Pons (tissue), 1 donor: ENCODE data around the gene TPK1.
"Not testable (repeated sequence)": the region's sequence is repeated elsewhere in the genome, so short reads cannot be mapped to it uniquely, and the experiment has no call there.

Experiments used
- DNase-seq: peaks from one replicate; pipeline ENCODE4 v3.0.0-alpha.2; 2016; ENCODE audit warnings: low spot score

Gene TPK1

DNA sequence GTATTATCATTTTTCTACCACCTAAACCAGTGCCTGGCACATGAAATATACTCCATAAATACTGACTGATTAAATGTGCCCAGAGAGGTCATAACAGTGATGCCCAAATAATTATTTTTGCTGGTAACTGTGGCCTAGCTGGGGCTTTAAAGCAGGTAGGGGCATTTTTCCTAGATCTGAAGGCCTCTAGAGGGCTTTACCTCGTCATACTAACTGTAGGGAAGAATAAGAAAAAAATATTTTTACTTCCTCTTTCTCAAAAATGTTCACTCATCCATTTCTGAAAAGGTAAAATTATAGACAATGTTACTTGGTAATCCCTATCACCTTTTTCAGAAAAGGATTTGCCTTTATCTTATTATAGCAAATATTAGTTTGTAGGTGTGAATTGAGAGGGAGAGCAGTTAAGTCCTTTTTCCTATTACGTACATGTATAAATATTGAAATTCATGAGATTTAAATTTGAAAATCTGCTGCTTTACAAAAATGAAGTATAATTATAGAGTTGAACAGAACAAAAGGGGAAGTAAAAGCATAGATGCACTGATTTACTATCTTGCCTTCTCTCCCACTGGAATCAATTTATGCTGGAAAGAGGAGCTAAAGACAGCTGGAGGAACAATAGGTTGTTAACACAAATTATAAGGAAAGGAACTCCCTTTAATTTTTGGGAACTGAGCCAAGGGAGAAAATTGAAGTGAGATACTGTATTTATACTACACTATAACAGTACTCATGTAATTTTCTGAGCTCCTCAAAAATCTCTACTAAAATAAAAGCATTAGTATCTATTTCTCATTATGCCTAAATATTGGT is 360.8 kb downstream of the TPK1 start:
- no peak for DNase-seq

DNA sequence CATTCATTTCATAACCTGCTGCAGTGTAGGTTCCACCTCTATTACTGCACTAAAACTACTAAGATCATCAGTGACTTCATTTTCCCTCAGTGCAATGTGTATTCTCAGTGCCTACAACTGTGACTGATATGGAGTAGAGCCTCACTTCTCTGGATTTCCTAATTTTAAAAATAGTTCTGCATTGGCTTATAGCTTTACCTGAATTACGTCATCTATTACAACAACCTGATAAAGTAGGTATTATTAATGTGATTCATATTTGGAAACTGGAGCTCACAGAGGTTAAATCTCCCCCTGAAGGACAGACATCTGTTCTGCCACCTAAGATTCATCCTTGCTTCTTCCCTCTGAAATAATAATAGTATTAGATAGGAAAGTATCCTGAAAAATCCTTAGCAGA is 361.5 kb downstream of the TPK1 start:
- no peak for DNase-seq

GRCh38 chr7:144473908-144474307 is 361.9 kb downstream of the TPK1 start:
- no peak for DNase-seq

GRCh38 chr7:144470078-144470477 is 365.8 kb downstream of the TPK1 start:
- no peak for DNase-seq

- no peak for DNase-seq
These were observed 366.7 kb downstream of the TPK1 start for GRCh38 chr7:144468990-144469732.

DNA sequence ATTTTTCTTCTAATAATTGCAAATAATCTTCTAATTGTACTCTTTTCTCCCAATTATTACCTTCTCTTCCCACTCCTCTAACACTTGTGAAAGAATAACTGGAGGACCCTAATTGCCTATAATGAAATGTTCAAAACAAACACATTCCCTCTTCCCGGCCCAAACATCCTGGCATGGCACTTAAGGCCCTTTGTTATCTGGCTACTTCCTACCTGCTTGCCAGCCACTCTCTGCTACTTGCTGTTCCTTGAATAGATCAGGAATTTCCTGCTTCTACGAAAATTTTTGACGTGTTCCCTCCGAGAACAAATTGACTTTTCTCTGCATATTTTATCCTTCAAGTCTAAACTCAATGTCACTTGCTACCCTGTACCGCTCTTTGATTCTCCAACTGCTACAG is 376.2 kb downstream of the TPK1 start:
- no peak for DNase-seq

GRCh38 chr7:144455040-144455404 is 380.8 kb downstream of the TPK1 start:
- no peak for DNase-seq

DNA sequence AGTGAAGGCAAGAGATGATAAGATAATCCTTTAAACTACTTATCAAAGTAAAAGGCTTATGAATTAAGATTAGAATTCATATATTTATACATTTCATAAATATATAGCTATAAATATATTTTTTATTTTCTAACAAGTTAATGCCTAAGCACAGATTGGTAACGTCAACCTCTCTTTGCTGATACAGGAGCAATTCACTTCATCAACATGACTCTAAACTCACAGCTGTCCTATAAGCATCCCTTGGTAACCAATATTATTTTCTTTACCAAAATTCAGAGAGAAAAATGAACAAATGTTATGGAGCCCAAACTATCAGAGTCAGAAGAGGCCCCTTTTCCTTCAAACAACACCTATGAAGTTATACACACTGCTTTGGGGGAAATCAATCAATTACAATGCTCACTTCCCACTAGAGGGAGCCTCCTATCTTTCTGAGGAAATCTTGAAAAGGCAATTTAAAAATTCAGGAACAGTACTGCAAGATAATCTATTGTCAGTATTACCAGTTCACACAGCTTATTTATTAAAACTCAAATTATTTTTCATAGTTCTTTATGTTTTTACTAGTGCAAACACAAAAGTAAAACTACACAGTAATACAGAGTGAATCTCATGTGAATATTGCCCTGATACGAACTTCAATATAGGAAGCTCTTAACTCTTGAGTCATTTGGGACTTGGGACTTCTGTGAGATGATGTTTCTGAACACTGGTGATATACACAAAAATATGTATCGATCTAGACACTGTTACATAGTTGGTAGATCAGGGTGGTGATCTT is 381.4 kb downstream of the TPK1 start:
- peak; percentile 13 for DNase-seq

DNA sequence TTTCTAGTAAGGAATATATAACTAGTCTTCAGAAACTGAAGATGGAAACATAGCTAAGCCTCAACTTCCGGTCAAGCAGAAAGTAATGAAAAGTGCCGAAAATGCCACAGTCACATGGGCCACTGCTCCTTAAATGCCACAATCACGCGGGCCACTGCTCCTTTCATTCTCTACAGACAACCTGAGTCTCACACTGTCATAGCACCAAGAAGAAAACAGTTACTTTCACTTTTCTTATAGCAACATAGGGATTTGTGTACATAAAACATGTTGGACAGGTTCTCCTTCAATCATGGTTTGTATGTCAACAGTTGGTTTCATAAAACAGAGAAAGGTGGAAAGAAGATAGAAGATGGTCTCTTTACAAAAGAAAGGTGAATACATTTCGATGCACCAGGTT is 383.8 kb downstream of the TPK1 start:
- no peak for DNase-seq

DNA sequence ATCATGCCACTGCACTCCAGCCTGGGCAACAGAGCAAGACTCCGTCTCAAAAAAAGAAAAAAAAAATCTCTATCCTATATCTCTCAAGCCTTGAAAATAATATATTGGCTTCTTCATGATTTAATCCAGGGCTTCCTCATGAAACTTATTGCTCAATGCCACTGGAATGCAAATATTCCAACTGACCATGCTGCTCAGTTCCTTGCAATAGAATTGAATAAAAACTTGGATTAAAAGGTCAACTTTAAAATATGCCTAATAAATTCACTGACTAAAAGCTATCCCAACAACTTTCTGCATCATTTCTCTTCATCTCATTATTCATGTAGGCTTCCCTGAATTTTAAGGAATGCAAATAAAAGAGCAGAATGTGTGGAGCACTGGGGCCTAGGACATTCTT is 390.3 kb downstream of the TPK1 start:
- DNase-seq, result no peak

DNA sequence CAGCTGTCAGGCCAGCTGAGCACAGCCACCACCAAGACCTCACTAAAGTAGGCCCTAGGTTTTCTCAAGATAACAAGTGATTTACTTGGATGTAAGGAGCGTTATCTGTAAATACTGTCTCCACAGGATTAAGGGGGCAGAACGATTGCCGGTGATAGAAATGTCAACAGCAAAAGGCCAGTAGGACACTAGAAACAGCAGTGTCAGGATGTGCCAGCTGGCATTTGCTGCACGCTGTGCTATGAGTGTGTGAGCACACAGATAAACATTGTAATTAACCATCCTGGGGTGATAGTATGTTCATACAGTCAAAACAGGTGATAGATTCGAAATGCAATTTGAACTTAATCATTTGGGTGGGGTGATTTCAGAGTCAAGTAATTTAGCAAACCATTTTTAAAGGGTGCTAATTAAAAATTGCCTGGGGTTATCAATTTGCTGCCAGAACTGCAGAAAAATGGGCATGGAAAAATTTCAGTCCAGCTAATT is 396.1 kb downstream of the TPK1 start:
- no peak for DNase-seq

DNA sequence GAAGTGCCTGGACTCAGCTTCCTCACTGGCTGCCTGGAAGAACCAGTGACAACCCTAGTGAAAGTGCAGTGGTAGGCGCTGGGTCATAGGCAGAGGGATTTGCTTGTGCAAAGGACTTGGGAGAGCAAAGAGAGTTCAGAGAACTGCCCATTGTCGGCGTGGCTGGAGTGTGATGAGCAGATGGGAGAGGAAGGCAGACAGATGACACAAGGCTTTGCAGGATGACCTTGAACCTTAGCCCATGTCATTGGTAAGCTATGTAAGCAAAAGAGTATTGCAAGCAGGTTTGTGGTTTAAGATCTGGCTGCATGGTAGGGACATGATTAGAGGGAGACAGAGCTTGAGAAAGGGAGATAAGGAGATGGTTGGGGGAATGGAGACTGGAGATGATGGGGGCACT is 397.1 kb downstream of the TPK1 start:
- no peak for DNase-seq

DNA sequence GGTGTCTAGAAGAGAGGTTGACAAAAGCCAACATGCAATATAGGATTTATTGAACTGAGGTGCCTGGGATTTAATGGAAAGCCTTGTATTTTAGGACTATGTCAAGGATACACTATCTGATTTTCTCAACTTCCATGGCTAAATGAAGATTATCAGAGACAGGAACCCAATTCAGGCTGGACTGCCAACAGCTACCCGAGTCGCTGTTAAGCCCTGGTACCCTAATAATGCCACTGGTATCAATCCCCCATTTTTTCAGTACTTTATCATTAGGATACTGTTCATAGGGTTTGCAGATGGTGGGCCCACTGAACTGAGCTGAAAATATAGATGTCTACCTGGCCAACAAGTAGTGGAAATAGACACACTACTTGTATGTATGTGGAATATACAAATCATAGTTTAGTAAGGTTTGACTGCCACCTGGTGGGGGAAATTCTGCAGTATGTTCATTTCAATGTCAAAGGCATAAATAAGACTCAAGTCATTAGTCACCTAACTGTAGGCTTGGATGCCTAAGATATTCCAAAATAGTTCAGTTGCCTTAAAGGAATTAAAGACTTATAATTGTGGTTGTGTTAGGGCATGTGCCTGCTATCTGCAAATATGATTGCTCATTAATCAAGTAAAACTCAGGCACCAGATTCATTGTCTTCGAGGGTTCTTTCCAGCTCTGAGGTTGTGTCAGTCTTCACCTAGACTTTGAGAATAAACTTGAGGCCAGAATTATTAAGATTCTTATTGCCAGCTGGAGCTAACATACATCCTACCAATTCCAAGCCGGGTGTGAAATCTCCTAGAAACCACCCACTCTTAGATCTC is 398.3 kb downstream of the TPK1 start:
- DNase-seq, result peak; percentile 66

GRCh38 chr7:144436500-144436899 is 399.4 kb downstream of the TPK1 start:
- DNase-seq, result no peak

DNA sequence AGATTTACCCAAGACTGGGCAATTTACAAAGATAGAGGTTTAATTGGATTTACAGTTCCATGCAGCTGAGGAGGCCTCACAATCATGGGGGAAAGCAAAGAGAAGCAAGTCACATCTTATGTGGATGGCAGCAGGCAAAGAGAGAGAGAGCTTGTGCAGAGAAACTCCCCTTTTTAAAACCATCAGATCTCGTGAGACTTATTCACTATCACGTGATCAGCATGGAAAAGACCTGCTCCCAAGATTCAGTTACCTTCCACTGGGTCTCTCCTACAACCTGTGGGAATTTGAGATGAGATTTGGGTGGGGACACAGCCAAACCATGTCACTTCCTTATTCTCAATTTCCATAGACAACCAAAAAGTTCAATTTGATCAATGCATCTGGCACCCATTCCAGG is 407.4 kb downstream of the TPK1 start:
- DNase-seq, result no peak

- DNase-seq, result not testable (repeated sequence)
These were observed 408.3 kb downstream of the TPK1 start for GRCh38 chr7:144427539-144427938.

DNA sequence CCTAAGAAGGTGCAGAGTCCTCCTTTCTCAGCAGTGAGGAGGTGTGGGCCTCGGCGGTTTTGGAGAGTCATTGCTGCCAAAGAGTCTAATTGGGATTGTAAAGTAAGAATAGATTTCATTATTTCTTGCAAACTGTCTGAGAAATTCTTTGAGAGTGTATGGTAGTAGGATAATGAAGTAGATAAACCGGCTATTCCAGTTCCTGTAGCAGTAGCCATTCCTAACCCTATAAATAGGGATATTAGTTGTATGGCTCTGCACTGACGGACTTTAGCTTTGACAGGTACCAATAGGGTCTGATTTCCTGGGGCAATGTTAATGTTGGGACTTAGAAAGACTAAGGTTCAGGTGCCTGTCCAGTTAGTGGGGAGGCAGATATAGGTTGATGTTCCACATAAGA is 416.9 kb downstream of the TPK1 start:
- DNase-seq, result not testable (repeated sequence)

- DNase-seq, result no peak
These were observed 419.5 kb downstream of the TPK1 start for GRCh38 chr7:144416341-144416740.

GRCh38 chr7:144415858-144416257 is 420.0 kb downstream of the TPK1 start:
- DNase-seq, result no peak

DNA sequence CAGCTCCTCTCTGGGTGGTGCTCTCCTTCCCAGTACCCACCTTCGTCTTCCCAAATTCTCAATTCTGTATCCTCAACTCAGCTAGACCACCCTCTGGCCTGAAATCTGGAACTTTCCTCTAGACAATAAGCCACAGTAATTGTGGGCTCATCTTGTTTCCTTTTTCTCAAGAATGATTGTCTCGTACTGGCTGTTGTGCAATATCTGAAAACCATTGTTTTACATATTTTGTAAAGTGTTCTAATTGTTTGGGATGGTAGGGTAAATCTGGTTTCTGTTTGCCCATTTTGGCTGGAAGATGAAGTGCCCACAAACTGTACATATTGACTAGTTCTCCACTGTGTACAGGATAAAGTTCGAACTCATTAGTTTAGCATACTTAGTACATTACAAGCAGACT is 421.0 kb downstream of the TPK1 start:
- no peak for DNase-seq

DNA sequence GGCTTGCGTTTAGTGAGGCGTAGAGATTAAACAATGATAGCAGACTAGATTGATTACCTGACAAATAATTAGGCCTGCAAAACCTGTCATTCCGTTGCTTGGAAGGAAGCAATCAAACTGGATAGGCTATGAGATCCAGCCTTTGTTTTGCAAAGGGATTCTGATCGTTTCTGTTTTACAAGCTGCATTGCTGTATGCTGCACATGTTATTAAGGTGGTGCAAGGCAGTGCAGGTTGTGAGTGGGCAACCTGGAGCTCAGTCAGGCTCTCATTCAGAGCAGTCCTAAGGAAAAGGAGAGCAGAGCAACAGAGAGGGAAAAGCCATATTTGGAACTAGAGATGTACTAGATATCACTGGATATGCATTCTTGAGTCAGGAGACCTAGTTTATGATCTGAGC is 425.4 kb downstream of the TPK1 start:
- no peak for DNase-seq

- DNase-seq, result no peak
These were observed 427.7 kb downstream of the TPK1 start for GRCh38 chr7:144408121-144408520.
